Stimulated activated CD8-positive, alpha-beta memory T cell treated with anti-CD3 and anti-CD28 coated beads, Interleukin-12 subunit alpha, Interleukin-12 subunit beta, amount 100 ng/mL, for 24 hours (primary cell): ENCODE data around the gene NSD2.
A peak's percentile ranks its signal among the peaks of the same experiment; 100 is the strongest.
"Not testable (repeated sequence)": the region's sequence is repeated elsewhere in the genome, so short reads cannot be mapped to it uniquely, and the experiment has no call there.

Experiments
- DNase-seq: peaks from one replicate; pipeline ENCODE4 v3.0.0-alpha.2; 2020; ENCODE audit errors: extremely low read depth

The NSD2 gene

GRCh38 chr4:1899149-1900086 lies 28.2 kb downstream of the NSD2 start:
- peak; percentile 40 for DNase-seq

GRCh38 chr4:1900087-1900433 lies 28.9 kb downstream of the NSD2 start:
- no peak for DNase-seq

DNA sequence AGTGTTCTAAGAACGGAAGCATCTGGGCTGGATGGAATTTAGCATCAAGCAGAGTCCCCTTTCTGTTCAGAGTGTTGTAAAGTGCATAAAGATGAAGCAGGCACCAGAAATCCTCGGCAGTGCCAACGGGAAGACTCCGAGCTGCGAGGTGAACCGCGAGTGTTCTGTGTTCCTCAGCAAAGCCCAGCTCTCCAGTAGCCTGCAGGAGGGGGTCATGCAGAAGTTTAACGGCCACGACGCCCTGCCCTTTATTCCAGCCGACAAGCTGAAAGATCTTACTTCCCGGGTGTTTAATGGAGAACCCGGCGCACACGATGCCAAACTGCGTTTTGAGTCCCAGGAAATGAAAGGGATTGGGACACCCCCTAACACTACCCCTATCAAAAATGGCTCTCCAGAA lies 29.4 kb downstream of the NSD2 start:
- DNase-seq, result no peak

GRCh38 chr4:1901127-1901526 lies 29.9 kb downstream of the NSD2 start:
- no peak for DNase-seq

DNA sequence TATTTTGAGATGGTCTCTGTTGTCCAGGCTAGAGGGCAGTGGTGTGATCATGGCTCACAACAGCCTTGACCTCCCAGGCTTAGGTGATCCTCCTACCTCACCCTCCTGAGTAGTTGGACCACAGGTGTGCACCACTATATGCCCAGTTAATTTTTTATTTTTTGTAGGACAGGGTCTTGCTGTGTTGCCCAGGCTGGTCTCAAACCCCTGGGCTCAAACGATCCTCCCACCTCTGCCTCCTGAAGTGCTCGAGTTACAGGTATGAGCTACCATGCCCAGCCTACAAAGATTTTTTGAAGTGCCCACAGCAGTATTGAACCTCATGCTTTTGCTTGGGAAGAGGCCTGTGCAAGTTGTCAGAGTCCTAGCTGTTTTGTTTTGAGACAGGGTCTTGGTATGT lies 31.1 kb downstream of the NSD2 start:
- no peak for DNase-seq

DNA sequence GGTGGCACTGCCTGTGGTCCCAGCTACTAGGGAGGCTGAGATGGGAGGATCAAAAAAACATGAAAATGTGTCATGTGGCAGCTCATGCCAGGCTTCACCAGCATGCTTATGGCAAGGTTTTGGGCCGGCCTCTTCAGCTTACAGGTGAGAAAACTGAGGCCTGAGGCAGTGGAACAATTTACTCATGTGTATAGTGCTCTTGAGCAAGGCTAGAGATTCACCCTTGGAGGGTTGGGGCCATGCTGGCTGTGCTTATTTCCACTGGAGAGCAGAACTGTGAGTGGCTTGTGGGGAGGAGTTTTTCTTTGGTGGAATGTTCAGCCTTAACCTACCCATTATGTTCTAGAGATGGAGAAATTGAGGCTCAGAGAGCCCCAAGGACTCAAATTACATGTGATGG lies 31.8 kb downstream of the NSD2 start:
- DNase-seq, result no peak

DNA sequence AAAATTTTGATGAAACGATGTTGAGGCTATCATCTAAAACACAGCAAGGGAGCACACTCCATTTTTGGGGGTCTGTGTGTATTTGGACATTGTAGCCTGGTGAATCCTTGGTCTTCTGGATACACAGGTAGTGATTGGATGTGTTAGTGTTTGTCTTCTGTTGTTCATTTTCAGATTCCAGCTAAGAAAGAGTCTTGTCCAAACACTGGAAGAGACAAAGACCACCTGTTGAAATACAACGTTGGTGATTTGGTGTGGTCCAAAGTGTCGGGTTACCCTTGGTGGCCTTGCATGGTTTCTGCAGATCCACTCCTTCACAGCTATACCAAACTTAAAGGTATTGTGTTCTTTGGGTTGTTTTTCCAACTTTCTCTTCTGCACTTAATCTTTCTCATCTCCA lies 32.8 kb downstream of the NSD2 start:
- no peak for DNase-seq

DNA sequence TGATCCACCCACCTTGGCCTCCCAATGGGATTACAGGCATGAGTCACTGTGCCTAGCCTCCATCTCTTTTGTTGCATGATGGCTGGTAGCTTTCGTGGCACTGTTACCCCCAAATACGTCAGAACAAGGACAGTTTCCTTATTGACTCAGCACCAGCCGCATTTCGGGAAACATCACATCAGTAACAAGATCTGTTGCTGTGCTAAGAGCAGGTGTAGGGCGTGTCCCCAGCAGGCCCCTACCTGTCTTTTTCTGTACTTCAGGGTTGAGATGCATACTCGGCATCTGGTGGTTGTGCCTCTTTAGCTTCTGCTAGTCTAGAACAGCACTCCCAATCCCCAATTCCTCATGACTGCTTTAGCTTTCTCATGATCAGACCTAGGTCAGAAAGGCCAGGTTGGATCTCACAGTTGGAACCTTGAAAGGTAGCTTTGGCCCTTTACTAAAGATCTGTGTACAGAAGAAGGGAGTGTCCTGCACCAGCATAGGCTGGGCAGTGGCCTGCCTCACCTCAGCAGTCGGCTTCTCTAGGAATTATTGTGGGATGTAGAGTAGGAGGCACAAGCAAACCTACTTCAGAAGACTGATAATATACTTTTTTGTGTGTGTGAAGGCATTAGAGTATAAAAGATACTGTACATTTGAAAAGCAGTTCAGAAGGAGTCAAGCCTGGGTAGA lies 36.8 kb downstream of the NSD2 start:
- DNase-seq, result no peak

GRCh38 chr4:1909696-1910095 lies 38.5 kb downstream of the NSD2 start:
- not testable (repeated sequence) for DNase-seq

DNA sequence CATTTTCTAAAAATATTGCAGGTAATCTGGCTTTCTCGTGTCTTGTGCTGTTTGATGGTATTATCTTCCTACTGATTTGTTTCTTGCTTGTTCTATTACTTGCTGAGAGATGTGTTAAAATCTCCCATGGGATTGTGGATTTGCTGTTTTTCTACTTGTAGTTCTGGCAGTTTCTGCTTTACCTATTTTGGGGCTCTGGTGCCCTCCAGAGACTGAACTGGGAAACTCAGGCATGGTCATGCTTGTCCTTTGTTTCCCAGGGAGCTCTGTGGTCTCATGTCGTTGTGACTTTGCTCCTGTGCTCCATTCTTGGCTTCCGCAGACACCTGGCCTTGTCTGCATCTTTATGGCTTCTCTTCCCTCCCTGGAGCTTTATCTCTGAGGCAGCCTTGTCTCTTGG lies 39.5 kb downstream of the NSD2 start:
- no peak for DNase-seq

GRCh38 chr4:1911316-1911715 lies 40.1 kb downstream of the NSD2 start:
- DNase-seq, result not testable (repeated sequence)

- no peak for DNase-seq
Measured at GRCh38 chr4:1922821-1923220, 51.6 kb downstream of the NSD2 start.

DNA sequence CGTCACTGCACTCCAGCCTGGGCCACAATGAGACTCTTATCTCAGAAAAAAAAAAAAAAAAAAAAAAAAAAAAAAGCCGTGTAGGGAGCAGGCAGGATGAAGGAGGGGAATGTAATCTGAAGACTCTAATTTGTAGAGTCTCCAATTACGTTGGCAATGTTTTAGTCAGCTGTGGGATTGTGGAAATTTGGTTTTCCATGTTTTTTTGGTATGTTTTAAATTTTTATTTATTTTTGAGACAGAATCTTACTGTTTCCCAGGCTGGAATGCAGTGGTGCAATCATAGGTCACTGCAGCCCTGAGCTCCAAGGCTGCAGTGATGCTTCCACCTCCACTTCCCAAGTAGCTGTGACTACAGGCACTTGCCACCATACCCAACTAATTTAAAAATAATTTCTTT lies 56.5 kb downstream of the NSD2 start:
- no peak for DNase-seq

DNA sequence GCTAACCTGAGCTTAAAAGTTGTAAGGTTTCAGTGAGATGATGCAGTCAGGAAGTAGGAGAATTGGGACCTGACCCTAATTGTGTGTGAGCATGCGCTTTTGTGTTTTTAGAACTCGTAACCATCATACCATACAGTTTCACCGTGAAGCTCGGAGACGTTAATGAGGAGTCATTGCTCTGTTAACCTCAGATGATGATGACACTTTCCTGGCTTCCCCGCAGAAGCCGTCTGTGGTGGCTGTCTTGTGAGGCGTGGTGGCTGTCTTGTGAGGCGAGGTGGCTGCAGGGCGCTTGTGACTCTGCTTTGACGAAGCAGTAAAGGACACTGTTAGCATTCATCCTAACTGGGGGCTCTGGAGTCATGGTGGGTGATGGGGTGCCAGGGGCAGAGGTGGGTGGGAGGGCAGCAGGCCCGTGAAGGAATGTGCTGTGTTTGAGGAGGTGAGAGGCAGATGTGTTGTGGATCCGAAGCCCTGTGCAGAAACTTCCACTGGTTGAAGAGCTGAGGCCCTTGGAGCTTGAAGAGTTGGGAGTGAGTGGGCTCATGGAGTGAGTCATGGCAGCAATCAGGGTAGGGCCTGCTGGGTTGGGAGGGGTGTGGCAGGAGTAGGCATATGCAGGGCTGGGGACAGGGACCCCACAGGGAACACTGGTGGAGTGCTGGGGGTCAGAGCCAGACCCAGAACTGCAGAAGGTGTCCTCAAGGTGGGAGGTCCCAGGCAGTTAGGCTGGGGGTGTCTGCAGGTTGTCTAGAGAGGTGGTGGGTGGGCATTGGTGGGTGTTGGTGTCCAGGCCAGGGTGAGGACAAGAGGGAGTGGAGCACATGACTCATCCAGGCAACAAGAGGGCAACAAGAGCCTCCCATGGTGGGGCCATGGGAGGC lies 57.4 kb downstream of the NSD2 start:
- DNase-seq, result no peak

- DNase-seq, result no peak
Measured at GRCh38 chr4:1932736-1933135, 61.5 kb downstream of the NSD2 start.

- no peak for DNase-seq
Measured at GRCh38 chr4:1933700-1934099, 62.5 kb downstream of the NSD2 start.

DNA sequence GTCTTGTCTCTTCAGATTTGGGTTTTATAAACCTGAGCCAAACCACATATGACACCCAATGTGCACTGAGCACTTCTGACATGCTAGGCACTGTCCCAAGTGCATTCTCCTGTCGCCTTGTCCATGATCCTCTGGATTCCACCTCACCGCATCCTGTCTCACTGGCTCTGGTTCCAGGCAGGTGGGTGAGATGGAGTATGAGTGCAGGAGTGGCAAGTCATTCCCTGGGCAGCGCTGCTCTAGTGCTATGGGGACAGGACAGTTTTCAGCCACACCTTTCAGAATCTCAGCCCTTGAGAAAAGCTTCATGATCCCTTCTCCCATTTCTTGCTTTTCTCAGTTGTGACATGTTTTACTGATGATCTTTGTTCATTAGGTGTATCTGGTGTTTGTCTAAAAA lies 66.4 kb downstream of the NSD2 start:
- no peak for DNase-seq

GRCh38 chr4:1938027-1938426 lies 66.8 kb downstream of the NSD2 start:
- DNase-seq, result no peak

GRCh38 chr4:1939664-1940509 lies 68.7 kb downstream of the NSD2 start:
- no peak for DNase-seq

GRCh38 chr4:1940566-1940965 lies 69.4 kb downstream of the NSD2 start:
- no peak for DNase-seq

DNA sequence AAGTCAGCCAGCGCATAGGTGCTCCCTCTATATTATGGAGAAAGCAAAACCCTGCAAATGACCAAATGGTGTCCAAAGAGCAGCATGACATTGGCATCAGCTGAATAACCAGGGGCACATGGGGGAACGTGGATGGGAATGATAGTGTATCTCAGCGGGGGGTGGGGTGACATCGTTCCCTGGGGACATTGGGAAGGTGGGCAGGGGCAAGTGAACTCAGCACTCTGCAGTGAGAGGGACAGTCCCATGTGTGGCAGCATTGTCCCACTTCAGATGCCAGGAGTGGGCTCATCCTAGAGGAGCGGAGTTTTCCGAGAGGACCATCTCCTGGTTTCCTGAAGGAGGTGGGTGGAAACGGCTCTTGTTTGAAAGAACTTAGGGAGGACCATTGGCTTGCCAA lies 72.7 kb downstream of the NSD2 start:
- DNase-seq, result no peak
